DOHH2 (cell line): Measurements from ENCODE around the gene ZNF214.
"Not testable (repeated sequence)": the region's sequence is repeated elsewhere in the genome, so short reads cannot be mapped to it uniquely, and the experiment has no call there.

Experiments used
- H3F3A ChIP-seq: fragments of 200-600 bp; sonication (generic), shearing (Covaris generic); 2 replicates; pipeline ENCODE4 v1.6.0; 2016; ENCODE audit warnings: antibody characterized with exemption, mild to moderate bottlenecking; ENCODE audit not compliant: control insufficient read depth, insufficient read depth
- H3K27ac ChIP-seq: fragments of 200-600 bp; sonication (generic); 2 replicates; pipeline ENCODE4 v1.5.1; 2014; ENCODE audit warnings: low read depth, mild to moderate bottlenecking, low read length, moderate library complexity
- H3K27me3 ChIP-seq: fragments of 200-600 bp; sonication (generic); 2 replicates; pipeline ENCODE4 v1.6.1; 2014; ENCODE audit warnings: mild to moderate bottlenecking, low read length, mixed read lengths; ENCODE audit not compliant: control insufficient read depth
- H3K36me3 ChIP-seq: fragments of 200-600 bp; sonication (generic); 2 replicates; pipeline ENCODE4 v1.6.1; 2014; ENCODE audit warnings: mild to moderate bottlenecking, low read length, moderate library complexity, mixed read lengths; ENCODE audit not compliant: control insufficient read depth
- H3K4me1 ChIP-seq: fragments of 200-600 bp; sonication (generic); 2 replicates; pipeline ENCODE4 v1.6.1; 2014; ENCODE audit warnings: mild to moderate bottlenecking, low read length, mixed read lengths; ENCODE audit not compliant: control insufficient read depth
- H3K4me2 ChIP-seq: fragments of 200-600 bp; sonication (generic); 2 replicates; pipeline ENCODE4 v1.6.0; 2014; ENCODE audit warnings: mild to moderate bottlenecking, low read length, moderate library complexity
- H3K4me3 ChIP-seq: fragments of 200-600 bp; sonication (generic); 2 replicates; pipeline ENCODE4 v1.5.1; 2014; ENCODE audit warnings: mild to moderate bottlenecking, low read length, mixed read lengths
- H3K79me2 ChIP-seq: fragments of 200-600 bp; sonication (generic); 2 replicates; pipeline ENCODE4 v1.6.1; 2014; ENCODE audit warnings: mild to moderate bottlenecking, low read length, mixed read lengths; ENCODE audit not compliant: control insufficient read depth
- H3K9me2 ChIP-seq: fragments of 200-600 bp; sonication (generic); replicated peaks from 2 replicates; pipeline ENCODE4 v1.6.1; 2014; ENCODE audit warnings: mild to moderate bottlenecking, low read length, mixed read lengths; ENCODE audit not compliant: control insufficient read depth
- H3K9me3 ChIP-seq: fragments of 200-600 bp; sonication (generic); 2 replicates; pipeline ENCODE4 v1.6.1; 2014; ENCODE audit warnings: antibody characterized with exemption, low read length, mixed read lengths; ENCODE audit not compliant: control insufficient read depth, insufficient read depth
- H4K20me1 ChIP-seq: fragments of 200-600 bp; sonication (generic); 2 replicates; pipeline ENCODE4 v1.6.0; 2014; ENCODE audit warnings: low read depth, mild to moderate bottlenecking, antibody characterized with exemption, low read length, moderate library complexity; ENCODE audit not compliant: control insufficient read depth, insufficient read depth
- EZH2phosphoT487 ChIP-seq: fragments of 200-600 bp; sonication (generic); IDR thresholded peaks from 2 replicates; pipeline ENCODE4 v1.6.1; 2017; ENCODE audit warnings: borderline replicate concordance, mild to moderate bottlenecking, antibody characterized with exemption, low read length, moderate library complexity, mixed read lengths
- TF ChIP-seq, protein P1 (sequence below): fragments of 200-600 bp; sonication (generic); IDR thresholded peaks from one replicate; pipeline ENCODE4 v1.5.1; 2014; ENCODE audit warnings: antibody characterized with exemption, mild to moderate bottlenecking, low read depth, low read length; ENCODE audit not compliant: poor library complexity, severe bottlenecking

Gene ZNF214

DNA sequence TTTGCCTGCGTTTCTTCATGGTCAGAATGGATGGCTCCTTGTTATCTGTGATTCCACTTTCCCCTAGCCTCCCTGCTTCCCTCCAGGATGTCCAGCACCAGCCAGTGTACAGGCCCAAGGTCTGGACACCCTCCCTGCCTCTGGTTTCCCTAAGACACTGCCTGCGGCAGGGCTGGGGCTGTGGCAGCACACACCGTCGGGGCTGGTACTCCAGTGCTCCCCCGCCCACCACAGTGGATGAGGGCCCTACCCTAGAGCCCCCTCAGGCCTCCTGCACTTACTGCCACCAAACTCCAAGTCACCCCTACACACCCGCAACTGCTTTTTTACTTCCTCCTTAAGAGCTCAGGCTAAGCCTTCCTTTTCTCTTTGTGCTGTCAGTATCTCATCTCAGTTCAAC lies 28.9 kb downstream of the ZNF214 start:
- no peaks in the 10 kb centered on the region for H3K79me2 ChIP-seq
- H3K9me3 ChIP-seq: no peaks in the 10 kb centered on the region
- H3K27ac ChIP-seq: no peak overlapping the region
- H4K20me1 ChIP-seq: no peaks in the 10 kb centered on the region
- TF ChIP-seq, protein P1, sequence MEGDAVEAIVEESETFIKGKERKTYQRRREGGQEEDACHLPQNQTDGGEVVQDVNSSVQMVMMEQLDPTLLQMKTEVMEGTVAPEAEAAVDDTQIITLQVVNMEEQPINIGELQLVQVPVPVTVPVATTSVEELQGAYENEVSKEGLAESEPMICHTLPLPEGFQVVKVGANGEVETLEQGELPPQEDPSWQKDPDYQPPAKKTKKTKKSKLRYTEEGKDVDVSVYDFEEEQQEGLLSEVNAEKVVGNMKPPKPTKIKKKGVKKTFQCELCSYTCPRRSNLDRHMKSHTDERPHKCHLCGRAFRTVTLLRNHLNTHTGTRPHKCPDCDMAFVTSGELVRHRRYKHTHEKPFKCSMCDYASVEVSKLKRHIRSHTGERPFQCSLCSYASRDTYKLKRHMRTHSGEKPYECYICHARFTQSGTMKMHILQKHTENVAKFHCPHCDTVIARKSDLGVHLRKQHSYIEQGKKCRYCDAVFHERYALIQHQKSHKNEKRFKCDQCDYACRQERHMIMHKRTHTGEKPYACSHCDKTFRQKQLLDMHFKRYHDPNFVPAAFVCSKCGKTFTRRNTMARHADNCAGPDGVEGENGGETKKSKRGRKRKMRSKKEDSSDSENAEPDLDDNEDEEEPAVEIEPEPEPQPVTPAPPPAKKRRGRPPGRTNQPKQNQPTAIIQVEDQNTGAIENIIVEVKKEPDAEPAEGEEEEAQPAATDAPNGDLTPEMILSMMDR: no peak
- no peak for TF ChIP-seq EZH2phosphoT487
- no peaks in the 10 kb centered on the region for H3K9me2 ChIP-seq
- H3K4me2 ChIP-seq: no peak overlapping the region
- H3K36me3 ChIP-seq: no peaks in the 10 kb centered on the region
- peaks cover 18% of the 10 kb centered on the region for H3K4me1 ChIP-seq
- no peak overlapping the region for H3K4me3 ChIP-seq
- no peaks in the 10 kb centered on the region for H3K27me3 ChIP-seq
- no peaks in the 10 kb centered on the region for H3F3A ChIP-seq

DNA sequence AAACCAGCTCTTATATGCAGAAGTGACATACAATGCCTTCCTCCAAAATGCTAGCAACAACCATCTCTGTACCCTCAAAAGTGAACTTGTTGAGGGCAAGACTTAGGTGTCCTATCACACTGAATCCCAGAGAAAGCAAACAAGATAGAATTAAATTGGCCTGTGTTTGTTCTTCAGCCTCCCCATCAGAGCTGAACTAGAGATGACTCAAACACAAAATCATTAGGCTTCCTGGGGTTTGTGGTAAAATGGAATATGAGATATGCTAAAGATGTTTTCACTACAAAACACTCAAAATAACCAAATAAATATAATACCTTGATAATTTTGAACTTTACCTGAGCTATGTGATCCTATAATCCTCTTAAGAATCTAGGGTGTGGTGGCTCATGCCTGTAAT lies 31.6 kb downstream of the ZNF214 start:
- Histone ChIP-seq H3F3A (no peaks in the 10 kb centered on the region), H3K4me2 (no peak overlapping the region), H3K79me2 (no peaks in the 10 kb centered on the region), H3K27me3 (no peaks in the 10 kb centered on the region), H4K20me1 (no peaks in the 10 kb centered on the region), H3K4me3 (no peak overlapping the region), H3K27ac (no peak overlapping the region), H3K9me2 (no peaks in the 10 kb centered on the region), H3K36me3 (no peaks in the 10 kb centered on the region), H3K4me1 (peaks cover 14% of the 10 kb centered on the region), H3K9me3 (no peaks in the 10 kb centered on the region)
- TF ChIP-seq, protein P1: no peak
- no peak for TF ChIP-seq EZH2phosphoT487

DNA sequence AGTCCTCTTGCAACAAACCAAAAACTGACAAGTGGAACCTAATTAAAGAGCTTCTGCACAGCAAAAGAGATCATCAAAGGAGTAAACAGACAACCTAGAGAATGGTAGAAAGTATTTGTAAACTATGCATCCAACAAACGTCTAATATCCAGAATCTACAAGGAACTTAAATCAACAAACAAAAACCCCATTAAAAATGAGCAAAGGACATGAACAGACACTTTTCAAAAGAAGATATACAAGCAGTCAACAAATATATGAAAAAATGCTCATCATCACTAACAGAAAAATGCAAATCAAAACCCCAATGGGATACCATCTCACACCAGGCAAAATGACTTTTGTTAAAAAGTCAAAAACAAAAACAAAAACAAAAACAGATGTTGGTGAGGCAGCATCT lies 33.7 kb downstream of the ZNF214 start:
- no peaks in the 10 kb centered on the region for H3K27me3 ChIP-seq
- H4K20me1 ChIP-seq: no peaks in the 10 kb centered on the region
- no peak overlapping the region for H3K4me2 ChIP-seq
- H3K4me3 ChIP-seq: no peak overlapping the region
- H3K9me2 ChIP-seq: no peaks in the 10 kb centered on the region
- peaks cover 6% of the 10 kb centered on the region for H3K4me1 ChIP-seq
- TF ChIP-seq, protein P1: no peak
- no peak for TF ChIP-seq EZH2phosphoT487
- no peaks in the 10 kb centered on the region for H3K9me3 ChIP-seq
- no peaks in the 10 kb centered on the region for H3K36me3 ChIP-seq
- no peaks in the 10 kb centered on the region for H3F3A ChIP-seq
- H3K79me2 ChIP-seq: no peaks in the 10 kb centered on the region
- no peak overlapping the region for H3K27ac ChIP-seq

DNA sequence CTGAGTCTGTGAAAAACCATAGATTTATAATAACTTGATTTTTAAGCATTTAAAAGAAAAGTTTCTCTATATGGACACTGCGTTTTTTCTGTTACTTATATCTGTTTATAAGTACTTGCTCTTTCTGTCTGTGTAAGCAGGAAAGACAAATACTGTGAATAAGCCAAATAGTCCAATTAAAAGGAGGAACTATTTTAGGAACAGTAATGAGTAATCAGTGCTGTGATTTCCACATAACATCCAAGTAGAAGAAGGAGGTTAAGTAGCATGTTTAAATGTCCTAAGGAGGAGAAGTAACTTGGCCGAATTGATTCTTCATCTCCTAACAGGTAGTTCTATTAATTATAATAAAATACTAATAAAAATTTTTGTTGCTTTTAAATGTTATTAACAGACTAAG lies 40.8 kb downstream of the ZNF214 start:
- Histone ChIP-seq H3K9me3 (no peaks in the 10 kb centered on the region), H3K4me3 (no peak overlapping the region), H3F3A (no peaks in the 10 kb centered on the region), H3K27me3 (no peaks in the 10 kb centered on the region), H3K36me3 (no peaks in the 10 kb centered on the region), H4K20me1 (no peaks in the 10 kb centered on the region), H3K4me1 (no peaks in the 10 kb centered on the region), H3K27ac (no peak overlapping the region), H3K79me2 (no peaks in the 10 kb centered on the region), H3K9me2 (no peaks in the 10 kb centered on the region), H3K4me2 (no peak overlapping the region)
- TF ChIP-seq, protein P1: no peak
- TF ChIP-seq EZH2phosphoT487: no peak

DNA sequence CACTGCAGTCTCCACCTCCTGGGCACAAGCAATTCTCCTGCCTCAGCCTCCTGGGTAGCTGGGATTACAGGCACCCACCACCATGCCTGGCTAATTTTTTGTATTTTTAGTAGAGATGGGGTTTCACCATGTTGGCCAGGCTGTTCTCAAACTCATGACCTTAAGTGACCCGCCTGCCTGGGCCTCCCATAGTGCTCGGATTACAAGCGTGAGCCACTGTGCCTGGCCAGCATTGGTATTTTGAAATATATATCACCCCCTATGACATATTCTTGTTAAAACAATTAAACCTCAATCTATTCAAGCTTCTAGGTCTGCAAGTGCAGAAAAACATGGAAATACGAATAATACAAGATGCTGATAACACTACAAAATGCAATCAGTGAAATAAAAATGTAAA lies 50.3 kb downstream of the ZNF214 start:
- not testable (repeated sequence) for H3K9me2 ChIP-seq, H3F3A ChIP-seq, H3K9me3 ChIP-seq, H3K36me3 ChIP-seq, H3K4me1 ChIP-seq, H4K20me1 ChIP-seq, H3K4me2 ChIP-seq, H3K27ac ChIP-seq, H3K79me2 ChIP-seq, H3K4me3 ChIP-seq, H3K27me3 ChIP-seq
